Skeletal muscle tissue (tissue), 4 donors: Measurements from ENCODE around the gene MRTFB. TPM values are rescaled to one million over a fixed set of nuclear protein-coding genes. Genes with fewer than 3 reads are reported as not detected.

Source experiments
- H3K27ac ChIP-seq: one replicate; pipeline ENCODE4 v1.7.0; 2013; ENCODE audit warnings: mild to moderate bottlenecking, low read depth, low read length, inconsistent platforms
- H3K27me3 ChIP-seq, 3 donors: one replicate each; pipeline ENCODE4 v1.7.0; 2013; ENCODE audit warnings: low read length in 3 of 3; ENCODE audit not compliant: control insufficient read depth in 3 of 3, insufficient read depth in 3 of 3
- H3K36me3 ChIP-seq, 3 donors: one replicate each; pipeline ENCODE4 v1.7.0; 2013; ENCODE audit warnings: low read length in 3 of 3; ENCODE audit not compliant: control insufficient read depth in 3 of 3, insufficient read depth in 3 of 3
- H3K4me1 ChIP-seq, 3 donors: one replicate each; pipeline ENCODE4 v1.7.0; 2013; ENCODE audit warnings: low read length in 3 of 3, mild to moderate bottlenecking in 3 of 3; ENCODE audit not compliant: control insufficient read depth in 3 of 3, insufficient read depth in 3 of 3
- H3K4me3 ChIP-seq, 3 donors: one replicate each; pipeline ENCODE4 v1.7.0; 2013; ENCODE audit warnings: low read length in 3 of 3
- H3K9ac ChIP-seq, 3 donors: one replicate each; pipeline ENCODE4 v1.7.0; 2013; ENCODE audit warnings: low read length in 3 of 3, mild to moderate bottlenecking in 3 of 3, moderate library complexity in 2 of 3, low read depth in 1 of 3
- H3K9me3 ChIP-seq, 3 donors: one replicate each; pipeline ENCODE4 v1.7.0; 2013; ENCODE audit warnings: low read length in 3 of 3; ENCODE audit not compliant: control insufficient read depth in 3 of 3
- total RNA-seq: library from RNA; depleted of rRNA; stranded (reverse); fragments of >200 nt; gene quantifications from one replicate; pipeline ENCODE4 v1.2.3, GENCODE V29; 2014
- donor health status: Osteomylitis.

Gene MRTFB
- total RNA-seq, 1 donor from 2014 or later, result 13.0 TPM

GRCh38 chr16:14062261-14062660, 8.9 kb upstream of the MRTFB start:
- no peaks in the 10 kb centered on the region for H3K36me3 ChIP-seq
- H3K9me3 ChIP-seq, result peaks cover 0 to 3% (median 0%) of the 10 kb centered on the region in 3 donors
- H3K9ac ChIP-seq, result no peak overlapping the region
- H3K27me3 ChIP-seq, result no peaks in the 10 kb centered on the region
- no peak overlapping the region for H3K4me3 ChIP-seq
- no peak overlapping the region for H3K27ac ChIP-seq
- no peaks in the 10 kb centered on the region for H3K4me1 ChIP-seq

GRCh38 chr16:14063618-14064581, 7.2 kb upstream of the MRTFB start:
- Histone ChIP-seq H3K36me3 (no peaks in the 10 kb centered on the region), H3K27ac (no peak overlapping the region), H3K4me3 (no peak overlapping the region), H3K9me3 (peaks cover 0 to 3% (median 0%) of the 10 kb centered on the region in 3 donors), H3K27me3 (no peaks in the 10 kb centered on the region), H3K4me1 (no peaks in the 10 kb centered on the region), H3K9ac (no peak overlapping the region)

GRCh38 chr16:14069818-14070217, 1.3 kb upstream of the MRTFB start:
- Histone ChIP-seq H3K27ac (no peak overlapping the region), H3K4me3 (no peak overlapping the region), H3K36me3 (peaks cover 0 to 2% (median 0%) of the 10 kb centered on the region in 3 donors), H3K9me3 (no peaks in the 10 kb centered on the region), H3K27me3 (no peaks in the 10 kb centered on the region), H3K9ac (no peak overlapping the region), H3K4me1 (peaks cover 10 to 18% (median 17%) of the 10 kb centered on the region in 3 donors)

- Histone ChIP-seq H3K4me1 (peaks cover 10 to 18% (median 17%) of the 10 kb centered on the region in 3 donors), H3K9me3 (no peaks in the 10 kb centered on the region), H3K4me3 (peak overlapping the region; percentile 83 to 95 (median 89)), H3K36me3 (peaks cover 0 to 2% (median 0%) of the 10 kb centered on the region in 3 donors), H3K9ac (peak overlapping the region; percentile 82 to 91 (median 87)), H3K27ac (peak overlapping the region; percentile 54), H3K27me3 (no peaks in the 10 kb centered on the region)
These were observed 603 bp upstream of the MRTFB start for GRCh38 chr16:14070555-14070876.

- peaks cover 10 to 18% (median 17%) of the 10 kb centered on the region in 3 donors for H3K4me1 ChIP-seq
- H3K27me3 ChIP-seq, result no peaks in the 10 kb centered on the region
- H3K4me3 ChIP-seq, result peak overlapping the region; percentile 82 to 95 (median 89)
- peak overlapping the region; percentile 87 to 91 (median 88) for H3K9ac ChIP-seq
- peaks cover 0 to 2% (median 0%) of the 10 kb centered on the region in 3 donors for H3K36me3 ChIP-seq
- peak overlapping the region; percentile 62 for H3K27ac ChIP-seq
- no peaks in the 10 kb centered on the region for H3K9me3 ChIP-seq
These were observed 605 bp downstream of the MRTFB start for GRCh38 chr16:14071576-14072271.

- peaks cover 0 to 2% (median 0%) of the 10 kb centered on the region in 3 donors for H3K36me3 ChIP-seq
- H3K9me3 ChIP-seq, result no peaks in the 10 kb centered on the region
- peak overlapping the region; percentile 82 to 95 (median 89) for H3K4me3 ChIP-seq
- no peak overlapping the region for H3K27ac ChIP-seq
- peaks cover 10 to 18% (median 17%) of the 10 kb centered on the region in 3 donors for H3K4me1 ChIP-seq
- peak overlapping the region in 2 of 3 donors; percentile 47 to 88 for H3K9ac ChIP-seq
- no peaks in the 10 kb centered on the region for H3K27me3 ChIP-seq
These were observed 1.2 kb downstream of the MRTFB start for GRCh38 chr16:14072360-14072759.

GRCh38 chr16:14074544-14074943, 3.4 kb downstream of the MRTFB start:
- Histone ChIP-seq H3K9me3 (no peaks in the 10 kb centered on the region), H3K4me1 (peaks cover 10 to 19% (median 18%) of the 10 kb centered on the region in 3 donors), H3K9ac (no peak overlapping the region), H3K27ac (no peak overlapping the region), H3K36me3 (peaks cover 0 to 2% (median 0%) of the 10 kb centered on the region in 3 donors), H3K27me3 (no peaks in the 10 kb centered on the region), H3K4me3 (no peak overlapping the region)

GRCh38 chr16:14077918-14078317, 6.8 kb downstream of the MRTFB start:
- no peak overlapping the region for H3K9ac ChIP-seq
- H3K4me1 ChIP-seq, result peaks cover 0 to 5% (median 0%) of the 10 kb centered on the region in 3 donors
- no peaks in the 10 kb centered on the region for H3K9me3 ChIP-seq
- H3K27ac ChIP-seq, result no peak overlapping the region
- no peak overlapping the region for H3K4me3 ChIP-seq
- H3K27me3 ChIP-seq, result no peaks in the 10 kb centered on the region
- peaks cover 0 to 7% (median 5%) of the 10 kb centered on the region in 3 donors for H3K36me3 ChIP-seq

GRCh38 chr16:14086477-14086876, 15.4 kb downstream of the MRTFB start:
- H3K27me3 ChIP-seq, result no peaks in the 10 kb centered on the region
- H3K36me3 ChIP-seq, result peaks cover 0 to 3% (median 0%) of the 10 kb centered on the region in 3 donors
- no peak overlapping the region for H3K4me3 ChIP-seq
- no peaks in the 10 kb centered on the region for H3K9me3 ChIP-seq
- peaks cover 0 to 15% (median 7%) of the 10 kb centered on the region in 3 donors for H3K4me1 ChIP-seq
- H3K9ac ChIP-seq, result peak overlapping the region in 1 of 3 donors; percentile 40
- H3K27ac ChIP-seq, result no peak overlapping the region
